HG03064 (cell line): ENCODE results near the gene NRG2.

ENCODE experiments used
- ATAC-seq: cut with Tn5 transposase; IDR thresholded peaks from one replicate; pipeline ENCODE4 v1.9.1; 2021; ENCODE audit warnings: low read depth; ENCODE audit not compliant: unreplicated experiment

NRG2 gene

GRCh38 chr5:139885857-139886208 lies 157.3 kb downstream of the NRG2 start:
- ATAC-seq: no peak

GRCh38 chr5:139885172-139885856 lies 157.8 kb downstream of the NRG2 start:
- no peak for ATAC-seq

- no peak for ATAC-seq
Measured at GRCh38 chr5:139884734-139885133, 158.4 kb downstream of the NRG2 start.

- ATAC-seq: no peak
Measured at GRCh38 chr5:139884144-139884543, 159.0 kb downstream of the NRG2 start.

GRCh38 chr5:139882961-139883539 lies 160.0 kb downstream of the NRG2 start:
- no peak for ATAC-seq

- no peak for ATAC-seq
Measured at GRCh38 chr5:139882316-139882715, 160.8 kb downstream of the NRG2 start.

GRCh38 chr5:139881143-139881733 lies 161.9 kb downstream of the NRG2 start:
- ATAC-seq: no peak

- no peak for ATAC-seq
Measured at GRCh38 chr5:139880416-139881142, 162.5 kb downstream of the NRG2 start.

- ATAC-seq: no peak
Measured at GRCh38 chr5:139878093-139878492, 165.0 kb downstream of the NRG2 start.

- ATAC-seq: no peak
Measured at GRCh38 chr5:139877129-139877597, 165.9 kb downstream of the NRG2 start.

GRCh38 chr5:139875957-139876356 lies 167.1 kb downstream of the NRG2 start:
- ATAC-seq: no peak

GRCh38 chr5:139872851-139873794 lies 170.0 kb downstream of the NRG2 start:
- no peak for ATAC-seq

GRCh38 chr5:139872052-139872766 lies 170.9 kb downstream of the NRG2 start:
- no peak for ATAC-seq

- no peak for ATAC-seq
Measured at GRCh38 chr5:139871614-139872013, 171.5 kb downstream of the NRG2 start.

- no peak for ATAC-seq
Measured at GRCh38 chr5:139870677-139871076, 172.4 kb downstream of the NRG2 start.

GRCh38 chr5:139869042-139869790 lies 173.9 kb downstream of the NRG2 start:
- no peak for ATAC-seq

GRCh38 chr5:139867581-139867980 lies 175.5 kb downstream of the NRG2 start:
- no peak for ATAC-seq

- ATAC-seq: no peak
Measured at GRCh38 chr5:139867109-139867508, 176.0 kb downstream of the NRG2 start.
